Measurements from ENCODE around the gene SHISA5. TPM values are rescaled to one million over a fixed set of nuclear protein-coding genes. Genes with fewer than 3 reads are reported as not detected.

The SHISA5 gene
- total RNA-seq, 1 experiment from 2014 or later: 104 TPM

GRCh38 chr3:48500656-48501055 is 3.3 kb downstream of the SHISA5 start (continued):
- TF ChIP-seq REST (IDR thresholded peaks at IDR 0.05; ENCODE audit: low read depth): no peak
- TF ChIP-seq ZNF274 (IDR thresholded peaks at IDR 0.05; ENCODE audit: low read depth, low read length): no peak
- no peak for TF ChIP-seq SP1 (IDR thresholded peaks at IDR 0.05; ENCODE audit: low read depth)
- TF ChIP-seq POLR2AphosphoS5 (IDR thresholded peaks at IDR 0.05; ENCODE audit: low read depth, low read length): no peak

- no TSS peak for BruUV-seq (replicated peaks)
Observed at GRCh38 chr3:48493203-48493501, 10.8 kb downstream of the SHISA5 start.

More at GRCh38 chr3:48493203-48493501, 10.8 kb downstream of the SHISA5 start:
- ChIA-PET RAD21 (ENCODE audit: low non-redundant PET in 1 of 2, low total read pairs in 2 of 2, uncharacterized antibody in 2 of 2, unreplicated experiment in 2 of 2) (no interaction called here), CTCF (no interaction called here), POLR2A (no interaction called here)
- no peaks in the 10 kb centered on the region for H3K27me3 ChIP-seq (ENCODE audit: insufficient read depth, low read length)
- H3K4me2 ChIP-seq (ENCODE audit: low read length): no peak overlapping the region
- no peak overlapping the region for H3K27ac ChIP-seq (ENCODE audit: low read depth, low read length)
- ATAC-seq (no peak), DNase-seq (ENCODE audit: low read depth, low spot score) (no peak)
- no peaks in the 10 kb centered on the region for H3K79me2 ChIP-seq (ENCODE audit: insufficient read depth, low read length)
- H3K4me3 ChIP-seq (replicated peaks in 1 of 2; ENCODE audit: low read depth in 1 of 2, low read length in 2 of 2): no peak overlapping the region
- H3K9ac ChIP-seq (ENCODE audit: low read length): no peak overlapping the region
- H3K9me2 ChIP-seq (ENCODE audit: insufficient read depth): no peaks in the 10 kb centered on the region
- no peak for TF ChIP-seq ZNF274 (IDR thresholded peaks at IDR 0.05; ENCODE audit: low read depth, low read length)
- TF ChIP-seq FOSL1 (IDR thresholded peaks at IDR 0.05; ENCODE audit: low read depth): no peak
- TF ChIP-seq JUND (IDR thresholded peaks at IDR 0.05): no peak
- TF ChIP-seq CTCF (IDR thresholded peaks at IDR 0.05 in 2 of 3, conservative IDR thresholded peaks at IDR 0.05 in 1 of 3; ENCODE audit: borderline replicate concordance in 1 of 3, insufficient read depth in 1 of 3, low read depth in 2 of 3, low read length in 2 of 3): no peak
- no peak for TF ChIP-seq REST (IDR thresholded peaks at IDR 0.05; ENCODE audit: low read depth)
- no peaks in the 10 kb centered on the region for H3K36me3 ChIP-seq (ENCODE audit: control insufficient read depth in 1 of 2, insufficient read depth in 2 of 2, low read length in 2 of 2)
- H2AFZ ChIP-seq (ENCODE audit: low read depth, low read length, poor library complexity, severe bottlenecking): no peak overlapping the region
- no peaks in the 10 kb centered on the region for H3K9me3 ChIP-seq (ENCODE audit: control insufficient read depth in 1 of 2, insufficient read depth in 1 of 2, low read depth in 1 of 2, low read length in 2 of 2)
- intact Hi-C loops (cut with micrococcal nuclease): no loop called here
- no peaks in the 10 kb centered on the region for H3K4me1 ChIP-seq (ENCODE audit: control insufficient read depth in 1 of 2, insufficient read depth in 2 of 2, low read length in 2 of 2)
- H4K20me1 ChIP-seq (ENCODE audit: insufficient read depth): no peaks in the 10 kb centered on the region
